Panc1 (cell line): ENCODE data around the gene PPL. TPM values are rescaled to one million over a fixed set of nuclear protein-coding genes. Genes with fewer than 3 reads are reported as not detected.
"Not testable (repeated sequence)": the region's sequence is repeated elsewhere in the genome, so short reads cannot be mapped to it uniquely, and the experiment has no call there.

Experiments
- ATAC-seq: fragments of 200-7000 bp; cut with Tn5 transposase; 2 replicates; pipeline ENCODE4 v1.9.1; 2020; ENCODE audit warnings: mild to moderate bottlenecking, moderate library complexity
- BruUV-seq: library from RNA; stranded (reverse); fragments of 400-500 nt; replicated peaks from 2 replicates; lab custom pipeline; 2021; lab: Mats Ljungman, UMichigan
- CTCF ChIA-PET: fragments of 300-600 bp; sonication (Branson Sonifier 250); formaldehyde crosslinking; loops from one replicate; lab custom pipeline; 2022; ENCODE audit warnings: antibody characterized with exemption; lab: Charles Lee
- POLR2A ChIA-PET: fragments of 300-600 bp; sonication (Branson Sonifier 250); formaldehyde crosslinking; loops from one replicate; lab custom pipeline; 2022; ENCODE audit warnings: antibody characterized with exemption; lab: Charles Lee
- DNase-seq: peaks from one replicate; pipeline ENCODE4 v3.0.0-alpha.2; 2010; ENCODE audit warnings: low read depth, low spot score
- H3K27ac ChIP-seq: 2 replicates; pipeline ENCODE4 v1.5.1; 2011; ENCODE audit warnings: mild to moderate bottlenecking, low read length, inconsistent platforms
- H3K27me3 ChIP-seq: fragments of 200-500 bp; sonication (Bioruptor generic); 2 replicates; pipeline ENCODE4 v1.6.0; 2014; ENCODE audit warnings: low read length, inconsistent platforms; ENCODE audit not compliant: control insufficient read depth, insufficient read depth
- H3K36me3 ChIP-seq: fragments of 200-500 bp; sonication (Bioruptor generic); 2 replicates; pipeline ENCODE4 v1.5.1; 2014; ENCODE audit warnings: inconsistent platforms, mild to moderate bottlenecking, low read length, moderate library complexity; ENCODE audit not compliant: control insufficient read depth, insufficient read depth
- H3K4me1 ChIP-seq: 2 replicates; pipeline ENCODE4 v1.5.1; 2011; ENCODE audit warnings: inconsistent platforms, mild to moderate bottlenecking, low read length, moderate library complexity; ENCODE audit not compliant: control insufficient read depth, insufficient read depth
- H3K4me3 ChIP-seq, 2 experiments: 2 replicates each; pipeline ENCODE4 v1.5.1; 2011 to 2012; ENCODE audit warnings: low read depth in 2 of 2, low read length in 2 of 2, mild to moderate bottlenecking in 2 of 2, inconsistent platforms in 1 of 2, moderate library complexity in 1 of 2
- H3K9me3 ChIP-seq: fragments of 200-500 bp; sonication (Bioruptor generic); 2 replicates; pipeline ENCODE4 v1.5.1; 2014; ENCODE audit warnings: low read depth, mild to moderate bottlenecking, inconsistent platforms, low read length, moderate library complexity; ENCODE audit not compliant: control insufficient read depth, insufficient read depth
- POLR2AphosphoS5 ChIP-seq: IDR thresholded peaks from 2 replicates; pipeline ENCODE4 v1.6.1; 2012; ENCODE audit warnings: mild to moderate bottlenecking, low read depth, low read length, moderate library complexity
- SIN3A ChIP-seq: IDR thresholded peaks from 2 replicates; pipeline ENCODE4 v1.6.1; 2012; ENCODE audit warnings: low read depth, mild to moderate bottlenecking, low read length, moderate library complexity, borderline replicate concordance; ENCODE audit not compliant: insufficient read depth
- TCF7L2 ChIP-seq: IDR thresholded peaks from 2 replicates; pipeline ENCODE4 v1.6.1; 2011; ENCODE audit warnings: mild to moderate bottlenecking, low read depth, low read length, inconsistent platforms
- in situ Hi-C: cut with HindIII; loops from 2 replicates; pipeline ENCODE4 v1.10.0; 2016; ENCODE audit warnings: low sequenced_read_pairs, low pct_unique_long_range_greater_than_20kb
- intact Hi-C: fragments of 100-400 bp; cut with micrococcal nuclease; formaldehyde crosslinking; loops from one replicate; pipeline ENCODE4 v1.10.0; 2022; ENCODE audit not compliant: unreplicated experiment
- total RNA-seq: library from RNA; stranded (reverse); gene quantifications from one replicate; pipeline ENCODE4 v1.2.1, GENCODE V29; 2021; ENCODE audit not compliant: unreplicated experiment
- TF ChIP-seq, protein P1 (sequence below), 2 experiments: IDR thresholded peaks; 2 replicates each; pipeline ENCODE4 v1.6.1; 2011 to 2012; ENCODE audit warnings: low read depth in 2 of 2, control low read depth in 1 of 2, low read length in 1 of 2, mild to moderate bottlenecking in 1 of 2, moderate library complexity in 1 of 2; ENCODE audit not compliant: insufficient read depth in 1 of 2
- TF ChIP-seq, protein P2 (sequence below): fragments of 450-650 bp; IDR thresholded peaks from 2 replicates; pipeline ENCODE4 v1.5.1; 2017; ENCODE audit warnings: mild to moderate bottlenecking

The PPL gene
- total RNA-seq, 1 experiment from 2014 or later, result 89.4 TPM

DNA sequence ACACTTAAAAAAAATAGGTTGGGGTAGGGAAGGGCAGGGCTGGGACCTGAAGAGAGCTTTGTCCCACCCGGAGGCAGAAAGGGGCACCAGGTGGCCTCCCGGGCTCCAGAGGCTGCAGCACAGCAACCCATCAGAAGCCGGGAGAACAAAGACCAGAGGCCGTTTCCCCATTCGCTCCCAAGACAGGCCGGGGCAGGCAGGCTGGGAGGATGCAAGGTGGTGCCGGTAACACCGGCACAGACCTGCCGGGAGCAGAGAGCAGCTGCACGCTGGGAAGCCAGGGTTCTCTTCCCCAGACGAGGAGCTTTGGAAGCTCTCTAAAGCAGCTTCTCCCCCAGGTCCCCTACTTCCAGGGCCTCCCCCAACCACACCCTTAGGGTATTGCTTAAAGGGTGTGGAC, 5.6 kb downstream of the PPL start:
- Histone ChIP-seq H3K27me3 (no peaks in the 10 kb centered on the region), H3K9me3 (peaks cover 8% of the 10 kb centered on the region; the same call in 1 of the 2 replicates), H3K4me1 (peaks cover 13% of the 10 kb centered on the region), H3K36me3 (no peaks in the 10 kb centered on the region), H3K4me3 (no peak overlapping the region), H3K27ac (no peak overlapping the region)
- DNase-seq (no peak), ATAC-seq (no peak)
- intact Hi-C loops, result no loop called here
- TF ChIP-seq, protein P1, sequence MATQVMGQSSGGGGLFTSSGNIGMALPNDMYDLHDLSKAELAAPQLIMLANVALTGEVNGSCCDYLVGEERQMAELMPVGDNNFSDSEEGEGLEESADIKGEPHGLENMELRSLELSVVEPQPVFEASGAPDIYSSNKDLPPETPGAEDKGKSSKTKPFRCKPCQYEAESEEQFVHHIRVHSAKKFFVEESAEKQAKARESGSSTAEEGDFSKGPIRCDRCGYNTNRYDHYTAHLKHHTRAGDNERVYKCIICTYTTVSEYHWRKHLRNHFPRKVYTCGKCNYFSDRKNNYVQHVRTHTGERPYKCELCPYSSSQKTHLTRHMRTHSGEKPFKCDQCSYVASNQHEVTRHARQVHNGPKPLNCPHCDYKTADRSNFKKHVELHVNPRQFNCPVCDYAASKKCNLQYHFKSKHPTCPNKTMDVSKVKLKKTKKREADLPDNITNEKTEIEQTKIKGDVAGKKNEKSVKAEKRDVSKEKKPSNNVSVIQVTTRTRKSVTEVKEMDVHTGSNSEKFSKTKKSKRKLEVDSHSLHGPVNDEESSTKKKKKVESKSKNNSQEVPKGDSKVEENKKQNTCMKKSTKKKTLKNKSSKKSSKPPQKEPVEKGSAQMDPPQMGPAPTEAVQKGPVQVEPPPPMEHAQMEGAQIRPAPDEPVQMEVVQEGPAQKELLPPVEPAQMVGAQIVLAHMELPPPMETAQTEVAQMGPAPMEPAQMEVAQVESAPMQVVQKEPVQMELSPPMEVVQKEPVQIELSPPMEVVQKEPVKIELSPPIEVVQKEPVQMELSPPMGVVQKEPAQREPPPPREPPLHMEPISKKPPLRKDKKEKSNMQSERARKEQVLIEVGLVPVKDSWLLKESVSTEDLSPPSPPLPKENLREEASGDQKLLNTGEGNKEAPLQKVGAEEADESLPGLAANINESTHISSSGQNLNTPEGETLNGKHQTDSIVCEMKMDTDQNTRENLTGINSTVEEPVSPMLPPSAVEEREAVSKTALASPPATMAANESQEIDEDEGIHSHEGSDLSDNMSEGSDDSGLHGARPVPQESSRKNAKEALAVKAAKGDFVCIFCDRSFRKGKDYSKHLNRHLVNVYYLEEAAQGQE (IDR thresholded peaks at IDR 0.05; ENCODE audit: insufficient read depth in 1 of 2, low read depth in 2 of 2, low read length in 1 of 2), result no peak
- no peak for TF ChIP-seq POLR2AphosphoS5
- TF ChIP-seq, protein P2, sequence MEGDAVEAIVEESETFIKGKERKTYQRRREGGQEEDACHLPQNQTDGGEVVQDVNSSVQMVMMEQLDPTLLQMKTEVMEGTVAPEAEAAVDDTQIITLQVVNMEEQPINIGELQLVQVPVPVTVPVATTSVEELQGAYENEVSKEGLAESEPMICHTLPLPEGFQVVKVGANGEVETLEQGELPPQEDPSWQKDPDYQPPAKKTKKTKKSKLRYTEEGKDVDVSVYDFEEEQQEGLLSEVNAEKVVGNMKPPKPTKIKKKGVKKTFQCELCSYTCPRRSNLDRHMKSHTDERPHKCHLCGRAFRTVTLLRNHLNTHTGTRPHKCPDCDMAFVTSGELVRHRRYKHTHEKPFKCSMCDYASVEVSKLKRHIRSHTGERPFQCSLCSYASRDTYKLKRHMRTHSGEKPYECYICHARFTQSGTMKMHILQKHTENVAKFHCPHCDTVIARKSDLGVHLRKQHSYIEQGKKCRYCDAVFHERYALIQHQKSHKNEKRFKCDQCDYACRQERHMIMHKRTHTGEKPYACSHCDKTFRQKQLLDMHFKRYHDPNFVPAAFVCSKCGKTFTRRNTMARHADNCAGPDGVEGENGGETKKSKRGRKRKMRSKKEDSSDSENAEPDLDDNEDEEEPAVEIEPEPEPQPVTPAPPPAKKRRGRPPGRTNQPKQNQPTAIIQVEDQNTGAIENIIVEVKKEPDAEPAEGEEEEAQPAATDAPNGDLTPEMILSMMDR, result no peak
- TF ChIP-seq SIN3A, result no peak
- TF ChIP-seq TCF7L2, result no peak
- no TSS peak for BruUV-seq
- in situ Hi-C loops, result no loop called here
- POLR2A ChIA-PET, result no interaction called here
- CTCF ChIA-PET, result no interaction called here

DNA sequence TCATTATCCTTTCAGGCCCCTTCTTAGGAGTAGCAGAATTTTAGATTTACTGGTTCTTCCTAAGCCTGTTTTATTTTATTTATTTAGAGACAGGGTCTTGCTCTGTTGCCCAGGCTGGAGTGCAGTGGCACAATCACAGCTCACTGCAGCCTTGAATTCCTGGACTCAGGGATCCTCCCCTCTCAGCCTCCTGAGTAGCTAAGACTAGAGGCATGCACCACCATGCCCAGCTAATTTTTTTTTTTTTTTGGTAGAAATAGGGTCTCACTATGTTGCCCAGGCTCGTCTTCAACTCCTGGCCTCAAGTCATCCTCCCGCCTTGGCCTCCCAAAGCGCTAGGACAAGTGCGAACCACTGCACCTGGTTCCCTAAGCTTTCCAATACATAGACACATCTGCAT, 7.3 kb downstream of the PPL start:
- POLR2A ChIA-PET, H3K27ac ChIP-seq, DNase-seq, H3K36me3 ChIP-seq, H3K4me3 ChIP-seq, H3K9me3 ChIP-seq, ATAC-seq, CTCF ChIA-PET, BruUV-seq, H3K27me3 ChIP-seq, intact Hi-C loops, in situ Hi-C loops: not testable (repeated sequence)
- peaks cover 10% of the 10 kb centered on the region for H3K4me1 ChIP-seq

DNA sequence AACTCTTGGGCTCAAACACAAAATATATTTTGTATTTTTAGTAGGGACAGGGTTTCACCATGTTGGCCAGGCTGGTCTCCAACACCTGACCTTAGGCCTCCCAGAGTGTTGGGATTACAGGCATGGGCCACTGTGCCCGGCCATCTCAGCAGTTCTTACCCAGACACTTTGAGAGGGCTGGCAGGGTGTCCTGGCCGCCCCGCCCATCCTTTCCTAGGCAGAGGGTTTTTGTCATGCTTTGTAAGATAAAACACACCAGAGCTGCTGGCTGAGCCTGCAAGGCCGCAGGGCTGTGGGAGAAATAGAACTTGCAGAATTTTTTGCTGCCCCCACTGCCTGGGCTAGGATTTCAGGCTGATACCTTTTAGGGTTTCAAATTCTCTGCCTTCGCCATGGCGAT, 8.7 kb downstream of the PPL start:
- H3K27ac ChIP-seq, result no peak overlapping the region
- DNase-seq (no peak), ATAC-seq (no peak)
- peaks cover 8% of the 10 kb centered on the region; the same call in 1 of the 2 replicates for H3K9me3 ChIP-seq
- in situ Hi-C loops, result no loop called here
- H3K4me1 ChIP-seq, result peaks cover 2% of the 10 kb centered on the region; the same call in 1 of the 2 replicates
- no peak overlapping the region for H3K4me3 ChIP-seq
- intact Hi-C loops, result no loop called here
- BruUV-seq, result no TSS peak
- no peaks in the 10 kb centered on the region for H3K27me3 ChIP-seq
- CTCF ChIA-PET, result no interaction called here
- no peaks in the 10 kb centered on the region for H3K36me3 ChIP-seq
- POLR2A ChIA-PET, result interaction anchor here (0.6 kb wide), 1 partner anchor 21 kb away, joined by 5 read pairs; no protein-coding TSS in a partner anchor
- TF ChIP-seq SIN3A (no peak), POLR2AphosphoS5 (no peak), TCF7L2 (no peak)
- TF ChIP-seq, protein P2, result no peak
- TF ChIP-seq, protein P1 (IDR thresholded peaks at IDR 0.05; ENCODE audit: insufficient read depth in 1 of 2, low read depth in 2 of 2, low read length in 1 of 2), result no peak
